ENCODE data around the gene AUNIP.

Gene AUNIP

GRCh38 chr1:25820247-25821111 lies 38.8 kb downstream of the AUNIP start:
- H3K4me3 ChIP-seq (ENCODE audit: low read depth, low read length) = peak overlapping the region; percentile 83
- peak; percentile 48 for DNase-seq (ENCODE audit: low read depth)
- TF ChIP-seq CTCF (IDR thresholded peaks at IDR 0.05; ENCODE audit: low read depth, low read length, missing control alignments) = no peak

- H3K4me3 ChIP-seq (ENCODE audit: low read depth, low read length) = peak within 1 kb of the TSS; percentile 83
- no peak for TF ChIP-seq CTCF (IDR thresholded peaks at IDR 0.05; ENCODE audit: low read depth, low read length, missing control alignments)
- peak; percentile 76 for DNase-seq (ENCODE audit: low read depth)
Measured at GRCh38 chr1:25819491-25820246, 39.6 kb downstream of the AUNIP start, which contains the start of gene MTFR1L. TSS of gene MTFR1L (plus strand) at chr1:25819954. CDS start at chr1:25823105, 3,151 bp downstream.

- no peak for TF ChIP-seq CTCF (IDR thresholded peaks at IDR 0.05; ENCODE audit: low read depth, low read length, missing control alignments)
- H3K4me3 ChIP-seq (ENCODE audit: low read depth, low read length) = no peak overlapping the region; the same call in 1 of the 2 replicates
Measured at GRCh38 chr1:25818569-25818968, 40.7 kb downstream of the AUNIP start.

GRCh38 chr1:25817840-25818501 lies 41.3 kb downstream of the AUNIP start:
- no peak overlapping the region for H3K4me3 ChIP-seq (ENCODE audit: low read depth, low read length)
- no peak for TF ChIP-seq CTCF (IDR thresholded peaks at IDR 0.05; ENCODE audit: low read depth, low read length, missing control alignments)
- no peak for DNase-seq (ENCODE audit: low read depth)

More at GRCh38 chr1:25818569-25818968, 40.7 kb downstream of the AUNIP start:
- DNase-seq (ENCODE audit: low read depth) = no peak

GRCh38 chr1:25816112-25816718 lies 43.0 kb downstream of the AUNIP start:
- H3K4me3 ChIP-seq (ENCODE audit: low read depth, low read length) = no peak overlapping the region
- no peak for TF ChIP-seq CTCF (IDR thresholded peaks at IDR 0.05; ENCODE audit: low read depth, low read length, missing control alignments)
- no peak for DNase-seq (ENCODE audit: low read depth)
